CD14-positive monocyte (primary cell): Measurements from ENCODE around the gene HS3ST4. TPM values are rescaled to one million over a fixed set of nuclear protein-coding genes. Genes with fewer than 3 reads are reported as not detected.

Source experiments
- DNase-seq, 3 donors: peaks; one replicate each; pipeline ENCODE4 v3.0.0-alpha.2; 2011 to 2022
- H2AFZ ChIP-seq: 2 replicates; pipeline ENCODE4 v1.6.0; 2012; ENCODE audit warnings: mild to moderate bottlenecking, low read depth, low read length, inconsistent platforms; ENCODE audit not compliant: insufficient read depth, poor library complexity, severe bottlenecking
- H3K27ac ChIP-seq, 2 donors: 1 replicate in 1 of 2; 2 replicates in 1 of 2; pipeline ENCODE4 v1.5.1; 2012 to 2013; ENCODE audit warnings: low read length in 2 of 2, control low read depth in 1 of 2, inconsistent platforms in 1 of 2, low read depth in 1 of 2, mild to moderate bottlenecking in 1 of 2
- H3K27me3 ChIP-seq, 2 donors: one replicate each; pipeline versions ENCODE4 v1.6.0 to v1.6.1; 2011 to 2013; ENCODE audit warnings: low read length in 2 of 2; ENCODE audit not compliant: control insufficient read depth in 2 of 2, insufficient read depth in 2 of 2
- H3K36me3 ChIP-seq, 2 donors: replicated peaks in 1 of 2; 1 replicate in 1 of 2; 2 replicates in 1 of 2; pipeline versions ENCODE4 v1.5.1 to v1.6.1; 2012 to 2013; ENCODE audit warnings: low read length in 2 of 2, control low read depth in 1 of 2, inconsistent platforms in 1 of 2, mild to moderate bottlenecking in 1 of 2; ENCODE audit not compliant: insufficient read depth in 2 of 2, control insufficient read depth in 1 of 2
- H3K4me1 ChIP-seq, 2 donors: 1 replicate in 1 of 2; 2 replicates in 1 of 2; pipeline versions ENCODE4 v1.5.1 to v1.6.1; 2012 to 2013; ENCODE audit warnings: low read length in 2 of 2, control low read depth in 1 of 2, inconsistent platforms in 1 of 2, mild to moderate bottlenecking in 1 of 2, moderate library complexity in 1 of 2; ENCODE audit not compliant: insufficient read depth in 2 of 2, control insufficient read depth in 1 of 2
- H3K4me2 ChIP-seq: replicated peaks from 2 replicates; pipeline ENCODE3; 2012; ENCODE audit warnings: low read length, moderate library complexity, mild to moderate bottlenecking; ENCODE audit not compliant: poor library complexity, severe bottlenecking; ENCODE audit errors: extremely low read depth
- H3K4me3 ChIP-seq, 3 experiments: fragments of 200-600 bp in 1 of 3; sonication (generic) in 1 of 3; replicated peaks in 1 of 3; 1 replicate in 2 of 3; 2 replicates in 1 of 3; pipeline ENCODE4 v1.5.1; 2011 to 2013; ENCODE audit warnings: low read length in 3 of 3, mild to moderate bottlenecking in 3 of 3, control low read depth in 2 of 3, low read depth in 2 of 3, inconsistent platforms in 1 of 3, moderate library complexity in 1 of 3
- H3K79me2 ChIP-seq: 2 replicates; pipeline ENCODE4 v1.6.0; 2012; ENCODE audit warnings: mild to moderate bottlenecking, control low read depth, inconsistent platforms, low read length, moderate library complexity; ENCODE audit not compliant: insufficient read depth
- H3K9ac ChIP-seq: 2 replicates; pipeline ENCODE4 v1.6.0; 2017; ENCODE audit warnings: low read length, mild to moderate bottlenecking; ENCODE audit not compliant: insufficient read depth, poor library complexity, severe bottlenecking
- H3K9me3 ChIP-seq, 2 donors: replicated peaks in 1 of 2; 1 replicate in 1 of 2; 2 replicates in 1 of 2; pipeline versions ENCODE4 v1.5.1 to v1.6.1; 2012 to 2013; ENCODE audit warnings: low read length in 2 of 2, control low read depth in 1 of 2; ENCODE audit not compliant: control insufficient read depth in 1 of 2, insufficient read depth in 1 of 2
- H4K20me1 ChIP-seq: 2 replicates; pipeline ENCODE4 v1.6.0; 2012; ENCODE audit warnings: mild to moderate bottlenecking, low read length, control low read depth, moderate library complexity; ENCODE audit not compliant: insufficient read depth
- H3K27ac Mint-ChIP-seq, 7 donors: one replicate each; pipeline ENCODE4 v1.8.0; 2020; ENCODE audit warnings: mild to moderate bottlenecking in 7 of 7, mixed read lengths in 7 of 7, moderate library complexity in 6 of 7, inconsistent platforms in 2 of 7
- H3K27me3 Mint-ChIP-seq, 3 donors: one replicate each; pipeline ENCODE4 v1.8.0; 2021 to 2022; ENCODE audit warnings: low read depth in 3 of 3, mild to moderate bottlenecking in 3 of 3, mixed read lengths in 3 of 3, moderate library complexity in 3 of 3, inconsistent platforms in 1 of 3
- H3K36me3 Mint-ChIP-seq, 2 donors: one replicate each; pipeline ENCODE4 v1.8.0; 2020; ENCODE audit warnings: mixed read lengths in 2 of 2, inconsistent platforms in 1 of 2, mild to moderate bottlenecking in 1 of 2
- H3K4me1 Mint-ChIP-seq: one replicate; pipeline ENCODE4 v1.8.0; 2020; ENCODE audit warnings: mild to moderate bottlenecking, mixed read lengths
- H3K4me3 Mint-ChIP-seq, 2 donors: one replicate each; pipeline ENCODE4 v1.8.0; 2020; ENCODE audit warnings: mild to moderate bottlenecking in 2 of 2, mixed read lengths in 2 of 2, moderate library complexity in 1 of 2
- H3K9me3 Mint-ChIP-seq, 7 donors: one replicate each; pipeline ENCODE4 v1.8.0; 2020 to 2022; ENCODE audit warnings: mixed read lengths in 7 of 7, mild to moderate bottlenecking in 6 of 7, moderate library complexity in 6 of 7, inconsistent platforms in 2 of 7
- CTCF ChIP-seq: fragments of 200-600 bp; IDR thresholded peaks from one replicate; pipeline ENCODE4 v1.8.0; 2022; ENCODE audit warnings: antibody characterized with exemption, mild to moderate bottlenecking
- WGBS: methylation state at CpG from one replicate; pipeline ENCODE4 v1.1.5; 2013; ENCODE audit warnings: missing lambda C conversion rate; ENCODE audit not compliant: insufficient coverage; 5-methylcytosine and 5-hydroxymethylcytosine counted together
- intact Hi-C, 2 donors: fragments of 100-400 bp; cut with micrococcal nuclease; formaldehyde crosslinking; loops; one replicate each; pipeline versions ENCODE4 v1.15.0 to v1.15.1; 2023
- polyA plus RNA-seq, 3 donors: library from polyadenylated mRNA; depleted of rRNA in 1 of 3; unstranded in 2 of 3; stranded (reverse) in 1 of 3; fragments of 300-500 nt in 2 of 3; fragments of >200 nt in 1 of 3; fragmentation: Illumina TruSeq in 2 of 3; gene quantifications; 1 replicate in 2 of 3; 2 replicates in 1 of 3; pipeline ENCODE4 v1.2.3, GENCODE V29; 2012 to 2021

HS3ST4 gene
- polyA plus RNA-seq, 3 donors: not detected

DNA sequence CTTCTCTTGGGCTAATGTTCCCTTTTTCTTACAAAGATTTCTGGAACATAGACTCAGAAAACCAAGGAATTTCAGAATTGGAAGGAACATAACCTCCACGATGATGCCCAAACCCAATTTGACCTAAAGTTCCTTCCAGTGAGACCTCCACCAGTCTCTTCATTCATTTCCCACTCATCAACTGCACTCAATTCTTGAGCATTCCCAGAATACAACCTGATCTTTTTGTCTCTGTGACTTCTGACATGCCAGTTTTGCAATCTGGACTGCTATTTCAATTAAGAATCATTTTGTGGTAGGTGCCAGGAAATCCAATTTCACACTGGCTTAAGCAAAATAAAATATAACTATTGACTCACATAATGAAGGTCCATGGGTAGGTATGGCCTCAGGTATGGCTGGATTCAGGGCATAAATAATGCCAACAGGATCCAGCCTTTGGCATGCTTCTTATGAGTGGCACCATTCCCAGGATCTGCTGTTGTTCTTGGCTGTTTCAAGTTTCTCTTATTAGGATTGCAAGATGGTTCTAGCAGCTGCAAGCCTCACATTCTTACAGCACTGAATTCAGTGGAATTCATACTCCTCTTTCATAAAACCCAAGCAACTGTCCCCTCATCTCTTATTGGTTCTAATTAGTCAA is 184.3 kb downstream of the HS3ST4 start:
- H3K4me3 Mint-ChIP-seq: no peak overlapping the region
- intact Hi-C loops: no loop called here
- Histone ChIP-seq H3K4me2 (no peak overlapping the region), H3K4me1 (no peaks in the 10 kb centered on the region), H3K27ac (no peak overlapping the region), H3K36me3 (no peaks in the 10 kb centered on the region), H3K9ac (no peak overlapping the region), H4K20me1 (no peaks in the 10 kb centered on the region), H3K4me3 (no peak overlapping the region), H3K27me3 (no peaks in the 10 kb centered on the region), H2AFZ (no peak overlapping the region), H3K9me3 (no peaks in the 10 kb centered on the region), H3K79me2 (no peaks in the 10 kb centered on the region)
- H3K27ac Mint-ChIP-seq: no peak overlapping the region
- no peak for TF ChIP-seq CTCF
- peaks cover 0 to 4% (median 2%) of the 10 kb centered on the region in 7 donors for H3K9me3 Mint-ChIP-seq
- no peaks in the 10 kb centered on the region for H3K4me1 Mint-ChIP-seq
- peaks cover 0 to 3% (median 0%) of the 10 kb centered on the region in 3 donors for H3K27me3 Mint-ChIP-seq
- DNase-seq: no peak
- WGBS: 92% methylated on average over 1 of the region's 1 CpG
- no peaks in the 10 kb centered on the region for H3K36me3 Mint-ChIP-seq

DNA sequence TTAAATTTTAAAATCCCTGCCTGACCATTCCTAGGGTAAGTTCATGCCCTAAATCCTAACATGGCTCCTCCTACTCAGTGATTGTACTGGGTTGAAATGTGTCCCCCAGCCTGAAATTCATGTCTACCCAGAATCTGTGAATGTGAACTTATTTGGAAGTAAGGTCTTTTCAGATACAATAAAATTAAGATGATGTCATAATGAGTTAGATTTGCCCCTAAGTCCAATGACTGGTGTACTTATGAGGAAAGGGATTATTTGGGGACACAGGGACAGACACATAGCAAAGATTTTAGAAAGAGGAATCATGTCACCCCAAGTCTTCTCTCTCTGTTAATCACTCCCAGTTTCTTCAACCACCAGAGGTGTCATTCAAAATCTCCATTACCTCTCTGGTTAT is 185.3 kb downstream of the HS3ST4 start:
- Histone ChIP-seq H3K4me2 (no peak overlapping the region), H4K20me1 (no peaks in the 10 kb centered on the region), H2AFZ (no peak overlapping the region), H3K4me1 (no peaks in the 10 kb centered on the region), H3K27ac (no peak overlapping the region), H3K36me3 (no peaks in the 10 kb centered on the region), H3K27me3 (no peaks in the 10 kb centered on the region), H3K9me3 (no peaks in the 10 kb centered on the region), H3K9ac (no peak overlapping the region), H3K4me3 (no peak overlapping the region), H3K79me2 (no peaks in the 10 kb centered on the region)
- DNase-seq: no peak
- Mint-ChIP-seq H3K36me3 (no peaks in the 10 kb centered on the region), H3K27me3 (peaks cover 0 to 5% (median 0%) of the 10 kb centered on the region in 3 donors), H3K9me3 (peaks cover 0 to 6% (median 2%) of the 10 kb centered on the region in 7 donors), H3K4me3 (no peak overlapping the region), H3K4me1 (no peaks in the 10 kb centered on the region), H3K27ac (no peak overlapping the region)
- TF ChIP-seq CTCF: no peak
- intact Hi-C loops: no loop called here
